ENCODE measurements around the gene DGLUCY.

- TF ChIP-seq SP2 (CRISPR knock-in tag; IDR thresholded peaks at IDR 0.05) (no peak), ZBTB4 (CRISPR knock-in tag; IDR thresholded peaks at IDR 0.05; ENCODE audit: borderline replicate concordance) (no peak), PRPF4 (IDR thresholded peaks at IDR 0.05; ENCODE audit: low read depth, low read length, poor library complexity, severe bottlenecking) (no peak), MEIS1 (CRISPR knock-in tag; IDR thresholded peaks at IDR 0.05; ENCODE audit: borderline replicate concordance) (no peak), CTCF (CRISPR knock-in tag; IDR thresholded peaks at IDR 0.05) (no peak), ADNP (CRISPR knock-in tag; IDR thresholded peaks at IDR 0.05) (no peak), IRF9 (CRISPR knock-in tag; IDR thresholded peaks at IDR 0.05; ENCODE audit: borderline replicate concordance) (no peak), ZBTB33 (CRISPR knock-in tag; IDR thresholded peaks at IDR 0.05) (no peak), MXI1 (IDR thresholded peaks at IDR 0.05; ENCODE audit: borderline replicate concordance, low read depth, low read length) (no peak), LBX2 (CRISPR knock-in tag; IDR thresholded peaks at IDR 0.05; ENCODE audit: borderline replicate concordance) (no peak)
Measured at GRCh38 chr14:91067186-91067585, 46.7 kb upstream of the DGLUCY start.

All from HepG2 (cell line).